CD4-positive, alpha-beta T cell (primary cell): ENCODE results near the gene LCMT1. TPM values are rescaled to one million over a fixed set of nuclear protein-coding genes. Genes with fewer than 3 reads are reported as not detected.
A peak's percentile ranks its signal among the peaks of the same experiment; 100 is the strongest.
"Not testable (repeated sequence)": the region's sequence is repeated elsewhere in the genome, so short reads cannot be mapped to it uniquely, and the experiment has no call there.

Source experiments
- ATAC-seq: fragments of 200-7000 bp; cut with Tn5 transposase; one replicate; pipeline ENCODE4 v1.10.0; 2022; ENCODE audit warnings: mild to moderate bottlenecking; ENCODE audit not compliant: poor library complexity
- CTCF ChIA-PET: fragments of 350-600 bp; sonication (Branson Sonifier 250); formaldehyde crosslinking; loops from one replicate; lab custom pipeline; 2021; ENCODE audit warnings: antibody characterized with exemption, inconsistent platforms; lab: Charles Lee
- POLR2A ChIA-PET: fragments of 350-600 bp; sonication (Branson Sonifier 250); formaldehyde crosslinking; loops from one replicate; lab custom pipeline; 2021; ENCODE audit warnings: antibody characterized with exemption, inconsistent platforms; lab: Charles Lee
- DNase-seq, 14 experiments: peaks; one replicate each; pipeline ENCODE4 v3.0.0-alpha.2; 2013 to 2020; ENCODE audit warnings: mixed read lengths in 2 of 14
- H3K27ac ChIP-seq, 2 donors: one replicate each; pipeline versions ENCODE4 v1.5.1 to v1.7.0; 2013; ENCODE audit warnings: low read length in 2 of 2, low read depth in 1 of 2, mild to moderate bottlenecking in 1 of 2
- H3K27me3 ChIP-seq, 2 experiments: 1 replicate in 1 of 2; 2 replicates in 1 of 2; pipeline versions ENCODE4 v1.6.1 to v1.7.0; 2013; ENCODE audit warnings: low read length in 2 of 2, control low read depth in 1 of 2, mild to moderate bottlenecking in 1 of 2, moderate library complexity in 1 of 2; ENCODE audit not compliant: insufficient read depth in 2 of 2, control insufficient read depth in 1 of 2
- H3K36me3 ChIP-seq: one replicate; pipeline ENCODE4 v1.6.1; 2013; ENCODE audit warnings: low read length, control low read depth; ENCODE audit not compliant: insufficient read depth
- H3K4me1 ChIP-seq: one replicate; pipeline ENCODE4 v1.6.1; 2013; ENCODE audit warnings: low read length, control low read depth; ENCODE audit not compliant: insufficient read depth
- H3K4me3 ChIP-seq: one replicate; pipeline ENCODE4 v1.5.1; 2013; ENCODE audit warnings: mild to moderate bottlenecking, low read length, moderate library complexity
- H3K9me3 ChIP-seq, 2 experiments: 1 replicate in 1 of 2; 2 replicates in 1 of 2; pipeline versions ENCODE4 v1.6.1 to v1.7.0; 2013; ENCODE audit warnings: low read length in 2 of 2, mild to moderate bottlenecking in 2 of 2, control low read depth in 1 of 2, moderate library complexity in 1 of 2; ENCODE audit not compliant: control insufficient read depth in 1 of 2, insufficient read depth in 1 of 2
- H3K27ac Mint-ChIP-seq: one replicate; pipeline ENCODE4 v1.8.0; 2020; ENCODE audit warnings: mixed read lengths
- H3K27me3 Mint-ChIP-seq: one replicate; pipeline ENCODE4 v1.8.0; 2021; ENCODE audit warnings: mixed read lengths
- H3K36me3 Mint-ChIP-seq: one replicate; pipeline ENCODE4 v1.8.0; 2021; ENCODE audit warnings: low read depth, mixed read lengths
- H3K4me1 Mint-ChIP-seq: one replicate; pipeline ENCODE4 v1.8.0; 2021; ENCODE audit warnings: low read depth, mixed read lengths
- H3K4me3 Mint-ChIP-seq: one replicate; pipeline ENCODE4 v1.8.0; 2020; ENCODE audit warnings: mild to moderate bottlenecking, mixed read lengths
- H3K9me3 Mint-ChIP-seq: one replicate; pipeline ENCODE4 v1.8.0; 2020; ENCODE audit warnings: mixed read lengths
- CTCF ChIP-seq: fragments of 200-600 bp; IDR thresholded peaks from one replicate; pipeline ENCODE4 v1.8.0; 2022; ENCODE audit warnings: antibody characterized with exemption, mild to moderate bottlenecking
- intact Hi-C, 2 experiments: fragments of 100-400 bp; cut with DNase I in 1 of 2; cut with micrococcal nuclease in 1 of 2; formaldehyde crosslinking; loops; one replicate each; pipeline versions ENCODE4 v1.15.1 to v1.9.0; 2023 to 2025; cut with DNase I, micrococcal nuclease
- total RNA-seq, 174 experiments: library from RNA in 2 of 174; stranded (reverse) in 2 of 174; gene quantifications; one replicate each; pipeline ENCODE4 v1.2.3 and lab custom pipeline; 2021 to 2026

The LCMT1 gene
- total RNA-seq, 2 experiments from 2014 or later = 22.5 to 28.2 TPM

DNA sequence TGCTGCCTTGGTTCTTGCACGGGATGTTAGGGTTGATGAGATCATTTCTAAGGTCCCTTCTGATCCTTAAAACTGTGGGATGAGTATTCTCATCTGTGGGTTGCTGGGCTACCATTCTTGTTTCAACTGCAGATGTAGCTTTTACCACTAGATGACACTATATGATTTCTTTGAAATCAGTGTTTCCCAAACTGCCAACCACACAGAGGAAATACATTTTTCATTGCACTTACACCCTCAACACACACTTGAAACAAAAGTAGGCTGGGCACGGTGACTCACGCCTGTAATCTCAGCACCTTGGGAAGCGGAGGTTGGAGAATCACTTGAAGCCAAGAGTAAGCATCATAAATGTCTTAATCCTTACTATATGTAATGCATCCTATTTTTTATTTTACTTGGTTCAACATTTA lies 15.3 kb downstream of the LCMT1 start:
- H3K4me3 ChIP-seq = no peak overlapping the region

GRCh38 chr16:25132751-25133150 lies 21.2 kb downstream of the LCMT1 start:
- intact Hi-C loops, CTCF ChIA-PET, H3K27me3 Mint-ChIP-seq, H3K27me3 ChIP-seq, H3K9me3 ChIP-seq, H3K4me1 Mint-ChIP-seq, H3K4me3 Mint-ChIP-seq, ATAC-seq, POLR2A ChIA-PET, H3K27ac ChIP-seq, H3K4me1 ChIP-seq, H3K9me3 Mint-ChIP-seq, H3K27ac Mint-ChIP-seq, DNase-seq, H3K4me3 ChIP-seq: not testable (repeated sequence)
- peaks cover 79% of the 10 kb centered on the region for H3K36me3 Mint-ChIP-seq
- H3K36me3 ChIP-seq = peaks cover 69% of the 10 kb centered on the region

More for the DNA sequence above, 15.3 kb downstream of the LCMT1 start:
- Mint-ChIP-seq H3K4me1 (peaks cover 39% of the 10 kb centered on the region), H3K4me3 (no peak overlapping the region), H3K27ac (peak overlapping the region; percentile 9), H3K27me3 (no peaks in the 10 kb centered on the region), H3K9me3 (no peaks in the 10 kb centered on the region), H3K36me3 (peaks cover 63% of the 10 kb centered on the region)
- intact Hi-C loops = loop anchor here (2.0 kb wide), 1 partner anchor 98 kb away; no protein-coding TSS in a partner anchor
- ChIA-PET CTCF (interaction anchor here (0.8 to 1.7 kb wide), 3 partner anchors 9 to 99 kb away, joined by 3 to 10 read pairs (median 3); no protein-coding TSS in a partner anchor), POLR2A (interaction anchor here (0.8 to 1.8 kb wide), 6 partner anchors 9 to 78 kb away, joined by 3 to 5 read pairs (median 4); partner anchors contain the start of gene LCMT1)
- no peak overlapping the region for H3K27ac ChIP-seq
- peak; percentile 63 for TF ChIP-seq CTCF
- no peaks in the 10 kb centered on the region for H3K9me3 ChIP-seq
- ATAC-seq = peak; percentile 74
- H3K36me3 ChIP-seq = peaks cover 34% of the 10 kb centered on the region
- peaks cover 15% of the 10 kb centered on the region for H3K4me1 ChIP-seq
- no peaks in the 10 kb centered on the region for H3K27me3 ChIP-seq
- DNase-seq = peak in 6 of 14 experiments; percentile 5 to 64 (median 50)

DNA sequence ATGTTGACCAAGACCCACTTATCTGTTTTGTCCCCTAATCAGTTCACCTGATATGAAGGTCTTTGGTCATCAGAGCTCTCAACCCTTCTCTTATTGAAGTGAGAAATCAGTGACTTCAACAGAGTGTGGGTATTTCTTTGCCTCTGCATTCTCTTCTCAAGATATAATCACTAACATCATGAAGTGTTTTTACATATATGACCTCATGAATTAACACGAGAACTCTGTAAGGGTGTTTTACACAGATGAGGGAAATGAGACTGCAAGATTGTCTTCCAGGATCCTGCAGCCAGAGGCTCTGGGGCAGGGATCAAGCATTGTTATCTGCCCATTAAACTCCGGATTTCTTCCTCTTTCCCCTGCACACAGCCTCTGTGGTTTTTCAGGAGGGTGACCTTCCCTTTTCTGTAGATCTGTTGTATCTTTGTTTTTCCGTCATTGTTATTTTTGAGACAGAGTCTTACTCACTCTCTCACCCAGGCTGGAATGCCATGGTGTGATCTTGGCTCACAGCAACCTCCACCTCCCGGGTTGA lies 22.7 kb downstream of the LCMT1 start:
- Mint-ChIP-seq H3K9me3 (no peaks in the 10 kb centered on the region), H3K4me3 (no peak overlapping the region), H3K27ac (no peak overlapping the region), H3K36me3 (peaks cover 82% of the 10 kb centered on the region), H3K27me3 (no peaks in the 10 kb centered on the region), H3K4me1 (no peaks in the 10 kb centered on the region)
- H3K36me3 ChIP-seq = peaks cover 76% of the 10 kb centered on the region
- H3K4me3 ChIP-seq = no peak overlapping the region
- no peak overlapping the region for H3K27ac ChIP-seq
- CTCF ChIA-PET = no interaction called here
- H3K4me1 ChIP-seq = no peaks in the 10 kb centered on the region
- intact Hi-C loops = no loop called here
- H3K9me3 ChIP-seq = no peaks in the 10 kb centered on the region
- ATAC-seq = no peak
- no peak for TF ChIP-seq CTCF
- no peak for DNase-seq
- POLR2A ChIA-PET = no interaction called here
- no peaks in the 10 kb centered on the region for H3K27me3 ChIP-seq
